CD4-positive, alpha-beta T cell (primary cell): ENCODE measurements around the gene TGM5. TPM values are rescaled to one million over a fixed set of nuclear protein-coding genes. Genes with fewer than 3 reads are reported as not detected.

Source experiments
- ATAC-seq: fragments of 200-7000 bp; cut with Tn5 transposase; one replicate; pipeline ENCODE4 v1.10.0; 2022; ENCODE audit warnings: mild to moderate bottlenecking; ENCODE audit not compliant: poor library complexity
- CTCF ChIA-PET: fragments of 350-600 bp; sonication (Branson Sonifier 250); formaldehyde crosslinking; loops from one replicate; lab custom pipeline; 2021; ENCODE audit warnings: antibody characterized with exemption, inconsistent platforms; lab: Charles Lee
- POLR2A ChIA-PET: fragments of 350-600 bp; sonication (Branson Sonifier 250); formaldehyde crosslinking; loops from one replicate; lab custom pipeline; 2021; ENCODE audit warnings: antibody characterized with exemption, inconsistent platforms; lab: Charles Lee
- DNase-seq, 14 experiments: peaks; one replicate each; pipeline ENCODE4 v3.0.0-alpha.2; 2013 to 2020; ENCODE audit warnings: mixed read lengths in 2 of 14
- H3K27ac ChIP-seq, 2 donors: one replicate each; pipeline versions ENCODE4 v1.5.1 to v1.7.0; 2013; ENCODE audit warnings: low read length in 2 of 2, low read depth in 1 of 2, mild to moderate bottlenecking in 1 of 2
- H3K27me3 ChIP-seq, 2 experiments: 1 replicate in 1 of 2; 2 replicates in 1 of 2; pipeline versions ENCODE4 v1.6.1 to v1.7.0; 2013; ENCODE audit warnings: low read length in 2 of 2, control low read depth in 1 of 2, mild to moderate bottlenecking in 1 of 2, moderate library complexity in 1 of 2; ENCODE audit not compliant: insufficient read depth in 2 of 2, control insufficient read depth in 1 of 2
- H3K36me3 ChIP-seq: one replicate; pipeline ENCODE4 v1.6.1; 2013; ENCODE audit warnings: low read length, control low read depth; ENCODE audit not compliant: insufficient read depth
- H3K4me1 ChIP-seq: one replicate; pipeline ENCODE4 v1.6.1; 2013; ENCODE audit warnings: low read length, control low read depth; ENCODE audit not compliant: insufficient read depth
- H3K4me3 ChIP-seq: one replicate; pipeline ENCODE4 v1.5.1; 2013; ENCODE audit warnings: mild to moderate bottlenecking, low read length, moderate library complexity
- H3K9me3 ChIP-seq, 2 experiments: 1 replicate in 1 of 2; 2 replicates in 1 of 2; pipeline versions ENCODE4 v1.6.1 to v1.7.0; 2013; ENCODE audit warnings: low read length in 2 of 2, mild to moderate bottlenecking in 2 of 2, control low read depth in 1 of 2, moderate library complexity in 1 of 2; ENCODE audit not compliant: control insufficient read depth in 1 of 2, insufficient read depth in 1 of 2
- H3K27ac Mint-ChIP-seq: one replicate; pipeline ENCODE4 v1.8.0; 2020; ENCODE audit warnings: mixed read lengths
- H3K27me3 Mint-ChIP-seq: one replicate; pipeline ENCODE4 v1.8.0; 2021; ENCODE audit warnings: mixed read lengths
- H3K36me3 Mint-ChIP-seq: one replicate; pipeline ENCODE4 v1.8.0; 2021; ENCODE audit warnings: low read depth, mixed read lengths
- H3K4me1 Mint-ChIP-seq: one replicate; pipeline ENCODE4 v1.8.0; 2021; ENCODE audit warnings: low read depth, mixed read lengths
- H3K4me3 Mint-ChIP-seq: one replicate; pipeline ENCODE4 v1.8.0; 2020; ENCODE audit warnings: mild to moderate bottlenecking, mixed read lengths
- H3K9me3 Mint-ChIP-seq: one replicate; pipeline ENCODE4 v1.8.0; 2020; ENCODE audit warnings: mixed read lengths
- CTCF ChIP-seq: fragments of 200-600 bp; IDR thresholded peaks from one replicate; pipeline ENCODE4 v1.8.0; 2022; ENCODE audit warnings: antibody characterized with exemption, mild to moderate bottlenecking
- intact Hi-C, 2 experiments: fragments of 100-400 bp; cut with DNase I in 1 of 2; cut with micrococcal nuclease in 1 of 2; formaldehyde crosslinking; loops; one replicate each; pipeline versions ENCODE4 v1.15.1 to v1.9.0; 2023 to 2025; cut with DNase I, micrococcal nuclease
- total RNA-seq, 174 experiments: library from RNA in 2 of 174; stranded (reverse) in 2 of 174; gene quantifications; one replicate each; pipeline ENCODE4 v1.2.3 and lab custom pipeline; 2021 to 2026

The TGM5 gene
- total RNA-seq, 2 experiments from 2014 or later, result not detected

GRCh38 chr15:43237842-43238470 lies 28.8 kb downstream of the TGM5 start:
- no peaks in the 10 kb centered on the region for H3K9me3 Mint-ChIP-seq
- intact Hi-C loops, result no loop called here

GRCh38 chr15:43235536-43235935 lies 31.2 kb downstream of the TGM5 start:
- Mint-ChIP-seq H3K4me3 (no peak overlapping the region), H3K36me3 (no peaks in the 10 kb centered on the region), H3K4me1 (no peaks in the 10 kb centered on the region), H3K9me3 (no peaks in the 10 kb centered on the region), H3K27me3 (peaks cover 16% of the 10 kb centered on the region), H3K27ac (no peak overlapping the region)
- no peaks in the 10 kb centered on the region for H3K4me1 ChIP-seq
- no peak overlapping the region for H3K27ac ChIP-seq
- ATAC-seq, result no peak
- H3K4me3 ChIP-seq, result no peak overlapping the region
- ChIA-PET CTCF (no interaction called here), POLR2A (no interaction called here)
- peaks cover 0 to 4% of the 10 kb centered on the region in 2 experiments for H3K27me3 ChIP-seq
- no peak for TF ChIP-seq CTCF
- intact Hi-C loops, result no loop called here
- H3K36me3 ChIP-seq, result no peaks in the 10 kb centered on the region
- no peaks in the 10 kb centered on the region for H3K9me3 ChIP-seq
- DNase-seq, result no peak

More at GRCh38 chr15:43237842-43238470, 28.8 kb downstream of the TGM5 start:
- Mint-ChIP-seq H3K27ac (no peak overlapping the region), H3K4me1 (no peaks in the 10 kb centered on the region), H3K27me3 (peaks cover 16% of the 10 kb centered on the region), H3K4me3 (no peak overlapping the region), H3K36me3 (no peaks in the 10 kb centered on the region)
- peaks cover 0 to 4% of the 10 kb centered on the region in 2 experiments for H3K27me3 ChIP-seq
- H3K9me3 ChIP-seq, result no peaks in the 10 kb centered on the region
- H3K36me3 ChIP-seq, result no peaks in the 10 kb centered on the region
- H3K4me1 ChIP-seq, result no peaks in the 10 kb centered on the region
- H3K27ac ChIP-seq, result no peak overlapping the region
- TF ChIP-seq CTCF, result no peak
- H3K4me3 ChIP-seq, result no peak overlapping the region
- DNase-seq, result no peak
- ATAC-seq, result no peak
- CTCF ChIA-PET, result no interaction called here
- POLR2A ChIA-PET, result no interaction called here

GRCh38 chr15:43232289-43232874 lies 34.3 kb downstream of the TGM5 start:
- Mint-ChIP-seq H3K36me3 (no peaks in the 10 kb centered on the region), H3K27me3 (peaks cover 7% of the 10 kb centered on the region), H3K9me3 (no peaks in the 10 kb centered on the region), H3K4me3 (no peak overlapping the region), H3K4me1 (no peaks in the 10 kb centered on the region), H3K27ac (no peak overlapping the region)
- ATAC-seq, result no peak
- CTCF ChIA-PET, result no interaction called here
- no peaks in the 10 kb centered on the region for H3K9me3 ChIP-seq
- no peak for DNase-seq
- H3K27ac ChIP-seq, result no peak overlapping the region
- POLR2A ChIA-PET, result no interaction called here
- no peak for TF ChIP-seq CTCF
- peaks cover 0 to 4% of the 10 kb centered on the region in 2 experiments for H3K27me3 ChIP-seq
- intact Hi-C loops, result no loop called here
- H3K36me3 ChIP-seq, result no peaks in the 10 kb centered on the region
- H3K4me1 ChIP-seq, result no peaks in the 10 kb centered on the region
- H3K4me3 ChIP-seq, result no peak overlapping the region
